GM23338 (cell line): Measurements from ENCODE around the gene PPM1L. TPM values are rescaled to one million over a fixed set of nuclear protein-coding genes. Genes with fewer than 3 reads are reported as not detected.
A peak's percentile ranks its signal among the peaks of the same experiment; 100 is the strongest.

Experiments
- ATAC-seq: fragments of 200-7000 bp; cut with Tn5 transposase; 3 replicates; pipeline ENCODE4 v1.9.1; 2020
- DNase-seq: peaks from one replicate; pipeline ENCODE4 v3.0.0-alpha.2; 2015; ENCODE audit warnings: low spot score
- H2AFZ ChIP-seq: fragments of 200-600 bp; sonication (generic); 2 replicates; pipeline ENCODE4 v1.8.0; 2016; ENCODE audit warnings: antibody characterized with exemption, mild to moderate bottlenecking, moderate library complexity
- H3F3A ChIP-seq: fragments of 200-600 bp; sonication (generic); replicated peaks from 2 replicates; pipeline ENCODE4 v1.8.0; 2017; ENCODE audit warnings: antibody characterized with exemption, mixed run types, low read depth
- H3K27ac ChIP-seq: fragments of 200-600 bp; sonication (generic); 2 replicates; pipeline ENCODE4 v1.6.1; 2016; ENCODE audit warnings: low read depth
- H3K27me3 ChIP-seq: fragments of 200-600 bp; sonication (generic); 2 replicates; pipeline ENCODE4 v1.8.0; 2016; ENCODE audit warnings: mild to moderate bottlenecking, mixed run types, moderate library complexity; ENCODE audit not compliant: insufficient read depth
- H3K36me3 ChIP-seq: fragments of 200-600 bp; sonication (generic); 2 replicates; pipeline ENCODE4 v1.8.0; 2016; ENCODE audit warnings: mild to moderate bottlenecking; ENCODE audit not compliant: insufficient read depth
- H3K4me1 ChIP-seq: fragments of 200-600 bp; sonication (generic); 2 replicates; pipeline ENCODE4 v1.8.0; 2016; ENCODE audit warnings: mild to moderate bottlenecking, moderate library complexity; ENCODE audit not compliant: insufficient read depth
- H3K4me2 ChIP-seq: fragments of 200-600 bp; sonication (generic); 2 replicates; pipeline ENCODE4 v1.7.1; 2017; ENCODE audit warnings: mixed run types
- H3K4me3 ChIP-seq: fragments of 200-600 bp; sonication (generic); 2 replicates; pipeline ENCODE4 v1.6.1; 2016; ENCODE audit warnings: mixed run types
- H3K79me2 ChIP-seq: fragments of 200-600 bp; sonication (generic); replicated peaks from 2 replicates; pipeline ENCODE4 v1.8.0; 2017; ENCODE audit warnings: mild to moderate bottlenecking; ENCODE audit not compliant: insufficient read depth
- H3K9me2 ChIP-seq: fragments of 200-600 bp; sonication (generic); 2 replicates; pipeline ENCODE4 v1.8.0; 2017; ENCODE audit not compliant: insufficient read depth
- H4K20me1 ChIP-seq: fragments of 200-600 bp; sonication (generic); replicated peaks from 2 replicates; pipeline ENCODE4 v1.8.0; 2017; ENCODE audit warnings: mild to moderate bottlenecking; ENCODE audit not compliant: insufficient read depth
- H3K27ac Mint-ChIP-seq: 2 replicates; pipeline ENCODE4 v1.8.0; 2020; ENCODE audit warnings: inconsistent platforms, mild to moderate bottlenecking, moderate library complexity, mixed read lengths
- H3K27me3 Mint-ChIP-seq: 3 replicates; pipeline ENCODE4 v1.8.0; 2022; ENCODE audit warnings: low read depth, mild to moderate bottlenecking, moderate library complexity, mixed read lengths, inconsistent platforms; ENCODE audit not compliant: insufficient read depth, poor library complexity
- H3K36me3 Mint-ChIP-seq: 3 replicates; pipeline ENCODE4 v1.8.0; 2021; ENCODE audit warnings: low read depth, mild to moderate bottlenecking, inconsistent platforms, moderate library complexity, mixed read lengths
- H3K4me1 Mint-ChIP-seq: 3 replicates; pipeline ENCODE4 v1.8.0; 2020; ENCODE audit warnings: mild to moderate bottlenecking, inconsistent platforms, mixed read lengths
- H3K4me3 Mint-ChIP-seq: 3 replicates; pipeline ENCODE4 v1.8.0; 2021; ENCODE audit warnings: moderate library complexity, mild to moderate bottlenecking, inconsistent platforms, mixed read lengths
- H3K9me3 Mint-ChIP-seq: 3 replicates; pipeline ENCODE4 v1.8.0; 2020; ENCODE audit warnings: moderate library complexity, mild to moderate bottlenecking, inconsistent platforms, mixed read lengths
- CREB1 ChIP-seq: fragments of 250-450 bp; sonication (Bioruptor Pico); IDR thresholded peaks from 2 replicates; pipeline ENCODE4 v1.5.0; 2020; ENCODE audit warnings: low read depth, mild to moderate bottlenecking, moderate library complexity
- EZH2 ChIP-seq: fragments of 200-600 bp; sonication (generic); IDR thresholded peaks from one replicate; pipeline ENCODE4 v1.8.0; 2017; ENCODE audit warnings: antibody characterized with exemption, mild to moderate bottlenecking, low read depth; ENCODE audit not compliant: unreplicated experiment
- NANOG ChIP-seq: IDR thresholded peaks from 2 replicates; pipeline ENCODE4 v1.6.1; 2016; ENCODE audit warnings: antibody characterized with exemption, borderline replicate concordance
- STAT1 ChIP-seq: IDR thresholded peaks from one replicate; pipeline ENCODE4 v1.6.1; 2016; ENCODE audit warnings: antibody characterized with exemption; ENCODE audit not compliant: unreplicated experiment
- ZNF114 ChIP-seq: fragments of 250-450 bp; sonication (Bioruptor Pico); IDR thresholded peaks from 2 replicates; pipeline ENCODE4 v1.5.0; 2020; ENCODE audit warnings: mild to moderate bottlenecking, moderate library complexity
- ZNF331 ChIP-seq: fragments of 250-450 bp; sonication (Bioruptor Pico); IDR thresholded peaks from 2 replicates; pipeline ENCODE4 v1.5.0; 2020; ENCODE audit warnings: low read depth, mild to moderate bottlenecking, moderate library complexity
- polyA plus RNA-seq: library from polyadenylated mRNA; unstranded; fragments of >200 nt; fragmentation: Nextera tagmentation; extraction: Ambion mirVana; gene quantifications from 2 replicates; pipeline ENCODE4 v1.2.1, GENCODE V29; 2016
- total RNA-seq: library from RNA; depleted of rRNA; stranded (reverse); fragments of >200 nt; shearing (Covaris generic); gene quantifications from 2 replicates; pipeline ENCODE4 v1.2.3, GENCODE V29; 2014
- TF ChIP-seq, protein P1 (sequence below), 2 experiments: fragments of 200-600 bp in 1 of 2; sonication (generic) in 1 of 2; conservative IDR thresholded peaks; 2 replicates each; pipeline versions ENCODE4 v1.5.1 to v1.6.1; 2016 to 2017; ENCODE audit warnings: antibody characterized with exemption in 2 of 2, low read depth in 2 of 2, mild to moderate bottlenecking in 2 of 2, moderate library complexity in 1 of 2

PPM1L gene
- total and polyA plus RNA-seq, 2 experiments from 2014 or later, result 3.9 to 26.4 TPM

- Histone ChIP-seq H2AFZ (no peak overlapping the region), H3K79me2 (no peaks in the 10 kb centered on the region), H3F3A (no peaks in the 10 kb centered on the region), H3K4me3 (no peak overlapping the region), H3K27ac (no peak overlapping the region), H3K27me3 (no peaks in the 10 kb centered on the region), H4K20me1 (no peaks in the 10 kb centered on the region), H3K4me2 (no peak overlapping the region), H3K4me1 (no peaks in the 10 kb centered on the region), H3K36me3 (no peaks in the 10 kb centered on the region), H3K9me2 (no peaks in the 10 kb centered on the region)
- no peak for DNase-seq
- H3K27ac Mint-ChIP-seq, result no peak overlapping the region
- ATAC-seq, result no peak
- no peak for TF ChIP-seq EZH2
- TF ChIP-seq ZNF331, result no peak
- no peak for TF ChIP-seq ZNF114 (CRISPR knock-in tag)
- no peak for TF ChIP-seq STAT1
- TF ChIP-seq NANOG, result no peak
- H3K9me3 Mint-ChIP-seq, result no peaks in the 10 kb centered on the region
- no peaks in the 10 kb centered on the region for H3K36me3 Mint-ChIP-seq
- H3K27me3 Mint-ChIP-seq, result no peaks in the 10 kb centered on the region
- peaks cover 5% of the 10 kb centered on the region; the same call in 2 of the 3 replicates for H3K4me1 Mint-ChIP-seq
- no peak overlapping the region for H3K4me3 Mint-ChIP-seq
These were observed 171.6 kb downstream of the PPM1L start for GRCh38 chr3:160927620-160928019.

DNA sequence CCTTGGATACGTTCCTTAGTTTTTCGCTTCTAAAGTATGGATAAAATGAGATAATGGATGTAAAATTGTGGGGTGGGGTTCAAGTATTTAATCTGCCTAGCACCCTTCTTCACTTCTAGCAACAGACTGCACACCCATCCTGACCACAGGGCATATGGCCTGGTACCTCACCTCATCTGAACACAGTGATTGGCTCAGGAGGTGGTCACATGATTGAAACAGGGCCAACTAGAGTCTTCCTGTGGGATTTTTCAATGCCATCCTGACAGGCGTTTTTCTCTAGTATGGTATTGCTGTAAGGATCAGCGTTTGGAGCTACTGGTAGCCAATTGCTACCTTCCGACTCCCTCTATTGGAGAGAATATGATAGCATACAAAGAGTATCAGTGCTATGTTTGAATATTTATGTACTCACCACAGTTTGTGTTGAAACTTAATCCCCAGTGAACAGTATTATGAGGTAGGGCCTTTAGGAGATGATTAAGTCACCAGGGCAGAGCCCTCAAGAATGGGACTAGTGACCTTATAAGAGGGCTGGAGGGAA, 172.2 kb downstream of the PPM1L start:
- 0 out of 2 replicates have a peak, but pooled peaks cover 2% of the 10 kb centered on the region for H3K4me1 ChIP-seq
- H3F3A ChIP-seq, result no peaks in the 10 kb centered on the region
- no peak overlapping the region for H3K4me2 ChIP-seq
- H3K27ac Mint-ChIP-seq, result no peak overlapping the region
- no peaks in the 10 kb centered on the region for H3K79me2 ChIP-seq
- H3K4me3 Mint-ChIP-seq, result no peak overlapping the region
- H3K27me3 Mint-ChIP-seq, result no peaks in the 10 kb centered on the region
- peaks cover 5% of the 10 kb centered on the region; the same call in 2 of the 3 replicates for H3K4me1 Mint-ChIP-seq
- no peaks in the 10 kb centered on the region for H3K36me3 Mint-ChIP-seq
- H3K36me3 ChIP-seq, result no peaks in the 10 kb centered on the region
- ATAC-seq, result peak; percentile 59
- no peak overlapping the region for H3K4me3 ChIP-seq
- no peaks in the 10 kb centered on the region for H3K27me3 ChIP-seq
- no peak overlapping the region for H3K27ac ChIP-seq
- peak; percentile 28 for DNase-seq
- no peak for TF ChIP-seq CREB1
- TF ChIP-seq, protein P1, sequence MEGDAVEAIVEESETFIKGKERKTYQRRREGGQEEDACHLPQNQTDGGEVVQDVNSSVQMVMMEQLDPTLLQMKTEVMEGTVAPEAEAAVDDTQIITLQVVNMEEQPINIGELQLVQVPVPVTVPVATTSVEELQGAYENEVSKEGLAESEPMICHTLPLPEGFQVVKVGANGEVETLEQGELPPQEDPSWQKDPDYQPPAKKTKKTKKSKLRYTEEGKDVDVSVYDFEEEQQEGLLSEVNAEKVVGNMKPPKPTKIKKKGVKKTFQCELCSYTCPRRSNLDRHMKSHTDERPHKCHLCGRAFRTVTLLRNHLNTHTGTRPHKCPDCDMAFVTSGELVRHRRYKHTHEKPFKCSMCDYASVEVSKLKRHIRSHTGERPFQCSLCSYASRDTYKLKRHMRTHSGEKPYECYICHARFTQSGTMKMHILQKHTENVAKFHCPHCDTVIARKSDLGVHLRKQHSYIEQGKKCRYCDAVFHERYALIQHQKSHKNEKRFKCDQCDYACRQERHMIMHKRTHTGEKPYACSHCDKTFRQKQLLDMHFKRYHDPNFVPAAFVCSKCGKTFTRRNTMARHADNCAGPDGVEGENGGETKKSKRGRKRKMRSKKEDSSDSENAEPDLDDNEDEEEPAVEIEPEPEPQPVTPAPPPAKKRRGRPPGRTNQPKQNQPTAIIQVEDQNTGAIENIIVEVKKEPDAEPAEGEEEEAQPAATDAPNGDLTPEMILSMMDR (conservative IDR thresholded peaks at IDR 0.05; ENCODE audit: low read depth in 2 of 2), result peak; percentile 38 to 56
- no peaks in the 10 kb centered on the region for H4K20me1 ChIP-seq
- no peaks in the 10 kb centered on the region for H3K9me2 ChIP-seq
- H3K9me3 Mint-ChIP-seq, result no peaks in the 10 kb centered on the region
- no peak overlapping the region for H2AFZ ChIP-seq

- Mint-ChIP-seq H3K27me3 (no peaks in the 10 kb centered on the region), H3K9me3 (no peaks in the 10 kb centered on the region), H3K27ac (no peak overlapping the region), H3K4me1 (peaks cover 14% of the 10 kb centered on the region; the same call in 2 of the 3 replicates), H3K4me3 (no peak overlapping the region), H3K36me3 (no peaks in the 10 kb centered on the region)
- H3K36me3 ChIP-seq, result no peaks in the 10 kb centered on the region
- no peak overlapping the region for H2AFZ ChIP-seq
- H3K4me1 ChIP-seq, result 0 out of 2 replicates have a peak, but pooled peaks cover 5% of the 10 kb centered on the region
- H3K9me2 ChIP-seq, result no peaks in the 10 kb centered on the region
- no peaks in the 10 kb centered on the region for H4K20me1 ChIP-seq
- H3K27ac ChIP-seq, result no peak overlapping the region
- H3K4me3 ChIP-seq, result no peak overlapping the region
- no peak overlapping the region for H3K4me2 ChIP-seq
- DNase-seq (no peak), ATAC-seq (peak; percentile 86)
- no peaks in the 10 kb centered on the region for H3K79me2 ChIP-seq
- H3K27me3 ChIP-seq, result no peaks in the 10 kb centered on the region
- no peaks in the 10 kb centered on the region for H3F3A ChIP-seq
- TF ChIP-seq EZH2, result no peak
- TF ChIP-seq, protein P1 (conservative IDR thresholded peaks at IDR 0.05; ENCODE audit: low read depth in 2 of 2), result peak in 1 of 2 experiments; percentile 46; a peak in 3 of 4 replicates
These were observed 173.6 kb downstream of the PPM1L start for GRCh38 chr3:160929595-160929994.
